Activated naive CD8-positive, alpha-beta T cell (primary cell): Measurements from ENCODE around the gene CDH13.

Source experiments
- H3K27ac Mint-ChIP-seq: one replicate; pipeline ENCODE4 v1.8.0; 2021; ENCODE audit warnings: mixed read lengths
- H3K27me3 Mint-ChIP-seq: one replicate; pipeline ENCODE4 v1.8.0; 2021; ENCODE audit warnings: mixed read lengths
- H3K36me3 Mint-ChIP-seq: one replicate; pipeline ENCODE4 v1.8.0; 2021; ENCODE audit warnings: mixed read lengths
- H3K4me1 Mint-ChIP-seq: one replicate; pipeline ENCODE4 v1.8.0; 2021; ENCODE audit warnings: low read depth, mixed read lengths
- H3K4me3 Mint-ChIP-seq: one replicate; pipeline ENCODE4 v1.8.0; 2021; ENCODE audit warnings: mild to moderate bottlenecking, mixed read lengths
- H3K9me3 Mint-ChIP-seq: one replicate; pipeline ENCODE4 v1.8.0; 2021; ENCODE audit warnings: low read depth, mixed read lengths

The CDH13 gene

GRCh38 chr16:82715833-82716232 is 89.1 kb downstream of the CDH13 start:
- H3K27me3 Mint-ChIP-seq: no peaks in the 10 kb centered on the region
- H3K27ac Mint-ChIP-seq: no peak overlapping the region
- no peaks in the 10 kb centered on the region for H3K4me1 Mint-ChIP-seq
- no peaks in the 10 kb centered on the region for H3K9me3 Mint-ChIP-seq
- H3K4me3 Mint-ChIP-seq: no peak overlapping the region
- no peaks in the 10 kb centered on the region for H3K36me3 Mint-ChIP-seq

GRCh38 chr16:82716361-82716855 is 89.6 kb downstream of the CDH13 start:
- Mint-ChIP-seq H3K4me1 (no peaks in the 10 kb centered on the region), H3K27ac (no peak overlapping the region), H3K27me3 (no peaks in the 10 kb centered on the region), H3K36me3 (no peaks in the 10 kb centered on the region), H3K9me3 (no peaks in the 10 kb centered on the region), H3K4me3 (no peak overlapping the region)

DNA sequence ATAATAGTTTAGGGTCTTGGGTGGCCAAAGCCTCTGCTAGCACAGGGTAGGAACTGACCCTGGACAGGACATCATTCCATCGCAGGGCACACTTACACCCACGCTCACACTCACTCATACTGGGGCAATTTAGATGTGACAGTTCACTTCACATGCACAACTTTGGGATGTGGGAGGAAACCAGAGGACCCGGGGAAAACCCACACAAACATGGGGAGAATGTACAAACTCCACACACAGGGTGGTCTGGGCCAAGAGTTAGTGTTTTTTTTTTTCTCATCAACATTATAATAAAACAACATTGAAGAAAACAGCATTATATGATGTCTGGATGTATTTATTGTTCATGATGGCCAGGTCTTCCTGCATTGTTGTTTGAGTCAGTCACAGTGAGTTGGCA is 93.6 kb downstream of the CDH13 start:
- H3K36me3 Mint-ChIP-seq: no peaks in the 10 kb centered on the region
- no peaks in the 10 kb centered on the region for H3K4me1 Mint-ChIP-seq
- no peak overlapping the region for H3K27ac Mint-ChIP-seq
- H3K27me3 Mint-ChIP-seq: no peaks in the 10 kb centered on the region
- H3K9me3 Mint-ChIP-seq: no peaks in the 10 kb centered on the region
- H3K4me3 Mint-ChIP-seq: no peak overlapping the region

DNA sequence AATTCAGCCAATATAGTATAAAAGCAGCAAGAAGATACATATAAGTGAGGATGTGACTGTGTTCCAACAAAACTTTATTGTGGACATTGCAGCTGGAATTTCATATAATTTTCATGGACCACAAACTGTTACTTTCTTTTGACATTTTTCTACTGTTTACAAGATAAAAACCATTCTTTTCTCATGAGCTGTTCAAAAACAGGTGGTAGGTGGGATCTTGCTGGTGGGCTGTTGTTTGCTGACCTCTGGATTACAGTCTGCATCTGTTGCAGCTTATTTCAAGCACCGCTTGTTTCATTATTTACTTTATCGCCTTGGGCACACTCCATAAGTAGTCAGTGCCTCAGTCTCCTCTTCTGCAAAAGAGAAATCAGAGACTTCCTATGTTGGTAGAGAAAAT is 99.5 kb downstream of the CDH13 start:
- H3K36me3 Mint-ChIP-seq: no peaks in the 10 kb centered on the region
- H3K27me3 Mint-ChIP-seq: no peaks in the 10 kb centered on the region
- no peak overlapping the region for H3K4me3 Mint-ChIP-seq
- H3K9me3 Mint-ChIP-seq: no peaks in the 10 kb centered on the region
- H3K4me1 Mint-ChIP-seq: no peaks in the 10 kb centered on the region
- no peak overlapping the region for H3K27ac Mint-ChIP-seq

DNA sequence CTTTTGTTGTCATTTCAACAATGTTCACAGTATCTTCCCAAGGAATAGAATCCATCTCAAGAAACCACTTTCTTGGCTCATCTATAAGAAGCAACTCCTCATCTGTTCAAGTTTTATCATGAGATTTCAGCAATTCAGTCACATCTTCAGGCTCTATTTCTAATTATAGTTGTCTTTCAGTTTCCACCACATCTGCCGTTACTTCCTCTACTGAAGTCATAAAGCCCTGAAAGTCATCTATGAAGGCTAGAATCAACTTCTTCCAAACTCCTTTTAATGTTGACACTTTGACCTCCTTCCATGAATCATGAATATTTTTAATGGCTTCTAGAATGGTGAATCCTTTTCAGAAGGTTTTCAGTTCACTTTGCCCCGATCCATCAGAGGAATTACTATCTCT is 102.1 kb downstream of the CDH13 start:
- Mint-ChIP-seq H3K36me3 (no peaks in the 10 kb centered on the region), H3K4me3 (no peak overlapping the region), H3K9me3 (no peaks in the 10 kb centered on the region), H3K27ac (no peak overlapping the region), H3K4me1 (no peaks in the 10 kb centered on the region), H3K27me3 (no peaks in the 10 kb centered on the region)

- no peaks in the 10 kb centered on the region for H3K9me3 Mint-ChIP-seq
- no peaks in the 10 kb centered on the region for H3K27me3 Mint-ChIP-seq
- H3K4me3 Mint-ChIP-seq: no peak overlapping the region
- no peak overlapping the region for H3K27ac Mint-ChIP-seq
- H3K36me3 Mint-ChIP-seq: no peaks in the 10 kb centered on the region
- no peaks in the 10 kb centered on the region for H3K4me1 Mint-ChIP-seq
These were observed 104.1 kb downstream of the CDH13 start for GRCh38 chr16:82730901-82731300.

DNA sequence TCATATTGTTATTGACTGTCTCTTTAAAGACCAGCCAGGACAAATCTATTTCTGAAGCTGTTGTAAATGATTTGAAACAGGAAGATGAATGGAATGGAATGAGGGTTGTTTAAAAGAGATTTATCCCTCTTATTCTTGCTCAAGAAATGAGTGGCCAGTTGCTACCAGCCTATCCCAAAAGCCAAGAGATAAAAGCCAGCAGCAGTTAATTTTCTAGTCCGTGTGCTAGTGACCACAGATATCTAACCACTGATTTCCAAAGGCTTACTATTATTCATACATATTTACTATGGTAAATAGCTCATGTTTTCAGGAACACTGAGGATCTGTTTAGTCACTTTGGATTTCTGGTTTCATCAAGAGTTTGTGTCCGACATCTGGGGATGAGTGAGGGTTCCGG is 105.7 kb downstream of the CDH13 start:
- H3K27ac Mint-ChIP-seq: no peak overlapping the region
- no peak overlapping the region for H3K4me3 Mint-ChIP-seq
- no peaks in the 10 kb centered on the region for H3K9me3 Mint-ChIP-seq
- H3K36me3 Mint-ChIP-seq: no peaks in the 10 kb centered on the region
- no peaks in the 10 kb centered on the region for H3K4me1 Mint-ChIP-seq
- H3K27me3 Mint-ChIP-seq: no peaks in the 10 kb centered on the region

GRCh38 chr16:82735186-82735585 is 108.4 kb downstream of the CDH13 start:
- Mint-ChIP-seq H3K36me3 (no peaks in the 10 kb centered on the region), H3K4me3 (no peak overlapping the region), H3K27ac (no peak overlapping the region), H3K9me3 (no peaks in the 10 kb centered on the region), H3K27me3 (no peaks in the 10 kb centered on the region), H3K4me1 (no peaks in the 10 kb centered on the region)

- no peak overlapping the region for H3K4me3 Mint-ChIP-seq
- no peaks in the 10 kb centered on the region for H3K4me1 Mint-ChIP-seq
- no peaks in the 10 kb centered on the region for H3K9me3 Mint-ChIP-seq
- H3K27ac Mint-ChIP-seq: no peak overlapping the region
- H3K27me3 Mint-ChIP-seq: no peaks in the 10 kb centered on the region
- no peaks in the 10 kb centered on the region for H3K36me3 Mint-ChIP-seq
These were observed 108.9 kb downstream of the CDH13 start for GRCh38 chr16:82735673-82736091.

DNA sequence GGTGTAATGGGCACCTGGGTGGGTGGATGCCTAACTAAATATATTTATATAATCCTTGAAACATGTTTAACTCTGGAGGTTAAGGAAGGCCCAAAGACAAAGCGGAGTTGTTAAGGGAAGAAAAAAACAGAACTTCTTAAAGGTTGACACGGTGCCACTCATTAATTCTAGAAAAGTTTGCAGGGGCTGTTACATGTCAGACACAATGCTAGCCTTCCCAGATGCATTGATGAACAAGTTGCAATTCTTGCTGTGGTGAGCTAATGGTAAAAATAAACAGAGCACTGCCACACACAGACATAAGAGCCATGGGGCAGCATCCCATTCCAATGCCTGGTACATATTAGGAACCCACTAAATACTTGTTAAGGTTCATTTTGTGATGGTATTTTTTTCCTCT is 109.5 kb downstream of the CDH13 start:
- H3K4me1 Mint-ChIP-seq: no peaks in the 10 kb centered on the region
- no peak overlapping the region for H3K27ac Mint-ChIP-seq
- no peak overlapping the region for H3K4me3 Mint-ChIP-seq
- H3K27me3 Mint-ChIP-seq: no peaks in the 10 kb centered on the region
- H3K36me3 Mint-ChIP-seq: no peaks in the 10 kb centered on the region
- H3K9me3 Mint-ChIP-seq: no peaks in the 10 kb centered on the region

- no peak overlapping the region for H3K27ac Mint-ChIP-seq
- H3K9me3 Mint-ChIP-seq: no peaks in the 10 kb centered on the region
- no peaks in the 10 kb centered on the region for H3K4me1 Mint-ChIP-seq
- no peak overlapping the region for H3K4me3 Mint-ChIP-seq
- no peaks in the 10 kb centered on the region for H3K36me3 Mint-ChIP-seq
- no peaks in the 10 kb centered on the region for H3K27me3 Mint-ChIP-seq
These were observed 111.9 kb downstream of the CDH13 start for GRCh38 chr16:82738699-82739098.

GRCh38 chr16:82741073-82741615 is 114.4 kb downstream of the CDH13 start:
- H3K27me3 Mint-ChIP-seq: peaks cover 4% of the 10 kb centered on the region
- no peak overlapping the region for H3K27ac Mint-ChIP-seq
- H3K4me3 Mint-ChIP-seq: no peak overlapping the region
- no peaks in the 10 kb centered on the region for H3K9me3 Mint-ChIP-seq
- no peaks in the 10 kb centered on the region for H3K4me1 Mint-ChIP-seq
- no peaks in the 10 kb centered on the region for H3K36me3 Mint-ChIP-seq

DNA sequence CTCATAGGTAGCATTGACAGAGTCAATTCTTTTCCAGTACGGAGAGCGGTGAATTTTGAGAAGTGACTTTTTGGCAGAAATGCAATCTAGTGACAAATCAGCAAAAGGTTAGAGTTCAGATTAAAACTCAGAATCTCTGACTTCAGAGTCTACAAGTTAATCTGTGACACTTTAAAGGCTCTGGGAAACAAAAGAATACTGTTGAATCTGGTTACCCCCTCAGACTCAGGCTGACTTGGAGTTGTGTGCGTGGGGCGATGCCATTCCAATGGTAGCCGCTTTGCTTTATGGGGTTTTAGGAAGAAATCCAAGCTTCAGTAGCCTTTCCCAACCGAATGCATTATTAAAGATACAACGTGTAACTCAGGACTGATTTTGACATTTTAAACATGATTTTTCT is 118.2 kb downstream of the CDH13 start:
- no peaks in the 10 kb centered on the region for H3K9me3 Mint-ChIP-seq
- peaks cover 12% of the 10 kb centered on the region for H3K27me3 Mint-ChIP-seq
- H3K4me3 Mint-ChIP-seq: no peak overlapping the region
- no peaks in the 10 kb centered on the region for H3K36me3 Mint-ChIP-seq
- no peak overlapping the region for H3K27ac Mint-ChIP-seq
- no peaks in the 10 kb centered on the region for H3K4me1 Mint-ChIP-seq

GRCh38 chr16:82748026-82748425 is 121.3 kb downstream of the CDH13 start:
- no peaks in the 10 kb centered on the region for H3K36me3 Mint-ChIP-seq
- no peak overlapping the region for H3K27ac Mint-ChIP-seq
- peaks cover 14% of the 10 kb centered on the region for H3K27me3 Mint-ChIP-seq
- no peak overlapping the region for H3K4me3 Mint-ChIP-seq
- H3K9me3 Mint-ChIP-seq: no peaks in the 10 kb centered on the region
- H3K4me1 Mint-ChIP-seq: no peaks in the 10 kb centered on the region

GRCh38 chr16:82750068-82750467 is 123.3 kb downstream of the CDH13 start:
- Mint-ChIP-seq H3K4me1 (no peaks in the 10 kb centered on the region), H3K36me3 (no peaks in the 10 kb centered on the region), H3K9me3 (no peaks in the 10 kb centered on the region), H3K27ac (no peak overlapping the region), H3K4me3 (no peak overlapping the region), H3K27me3 (peaks cover 11% of the 10 kb centered on the region)

GRCh38 chr16:82751020-82751419 is 124.3 kb downstream of the CDH13 start:
- no peak overlapping the region for H3K27ac Mint-ChIP-seq
- no peaks in the 10 kb centered on the region for H3K4me1 Mint-ChIP-seq
- peaks cover 11% of the 10 kb centered on the region for H3K27me3 Mint-ChIP-seq
- no peaks in the 10 kb centered on the region for H3K9me3 Mint-ChIP-seq
- H3K4me3 Mint-ChIP-seq: no peak overlapping the region
- H3K36me3 Mint-ChIP-seq: no peaks in the 10 kb centered on the region
